Omental fat pad (tissue), 4 donors: ENCODE data around the gene SGSH. TPM values are rescaled to one million over a fixed set of nuclear protein-coding genes. Genes with fewer than 3 reads are reported as not detected.
A peak's percentile ranks its signal among the peaks of the same experiment; 100 is the strongest.

ENCODE experiments used
- ATAC-seq: fragments of 150-250 bp; one replicate; pipeline ENCODE4 v1.9.1; 2016; ENCODE audit warnings: mild to moderate bottlenecking, moderate library complexity; ENCODE audit not compliant: low FRiP score
- DNase-seq: peaks from one replicate; pipeline ENCODE4 v3.0.0-alpha.2; 2019; ENCODE audit warnings: low spot score
- total RNA-seq, 4 donors: library from RNA; depleted of rRNA; stranded (reverse); fragments of >200 nt; gene quantifications; one replicate each; pipeline ENCODE4 v1.1.0, GENCODE V29; 2016
- TF ChIP-seq, protein P1 (sequence below), 3 donors: fragments of 450-650 bp; IDR thresholded peaks; one replicate each; pipeline ENCODE4 v1.5.1; 2016 to 2017; ENCODE audit warnings: antibody characterized with exemption in 3 of 3, mild to moderate bottlenecking in 3 of 3, moderate library complexity in 2 of 3

The SGSH gene
- total RNA-seq, 4 donors from 2014 or later = 16.2 to 32.2 (median 28.0) TPM

DNA sequence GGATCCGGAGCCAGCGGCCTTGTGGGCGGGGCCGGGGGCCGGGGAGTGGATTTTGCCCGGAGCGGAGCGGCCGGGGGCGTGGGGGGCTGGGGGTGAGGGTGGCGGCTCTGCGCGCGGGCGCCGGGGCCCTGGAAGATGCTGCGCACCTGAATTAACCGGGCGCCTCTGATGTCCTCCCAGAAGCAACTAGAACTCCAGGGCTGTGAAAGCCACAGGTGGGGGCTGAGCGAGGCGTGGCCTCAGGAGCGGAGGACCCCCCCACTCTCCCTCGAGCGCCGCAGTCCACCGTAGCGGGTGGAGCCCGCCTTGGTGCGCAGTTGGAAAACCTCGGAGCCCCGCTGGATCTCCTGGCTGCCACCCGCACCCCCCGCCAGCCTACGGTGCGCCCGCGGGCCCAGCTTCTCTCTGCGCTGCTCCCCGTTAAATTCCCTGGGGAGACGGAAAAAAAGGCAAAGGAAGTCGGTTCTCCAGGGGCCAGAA, 643 bp upstream of the SGSH start:
- ATAC-seq (peak; percentile 49), DNase-seq (no peak)
- TF ChIP-seq, protein P1, sequence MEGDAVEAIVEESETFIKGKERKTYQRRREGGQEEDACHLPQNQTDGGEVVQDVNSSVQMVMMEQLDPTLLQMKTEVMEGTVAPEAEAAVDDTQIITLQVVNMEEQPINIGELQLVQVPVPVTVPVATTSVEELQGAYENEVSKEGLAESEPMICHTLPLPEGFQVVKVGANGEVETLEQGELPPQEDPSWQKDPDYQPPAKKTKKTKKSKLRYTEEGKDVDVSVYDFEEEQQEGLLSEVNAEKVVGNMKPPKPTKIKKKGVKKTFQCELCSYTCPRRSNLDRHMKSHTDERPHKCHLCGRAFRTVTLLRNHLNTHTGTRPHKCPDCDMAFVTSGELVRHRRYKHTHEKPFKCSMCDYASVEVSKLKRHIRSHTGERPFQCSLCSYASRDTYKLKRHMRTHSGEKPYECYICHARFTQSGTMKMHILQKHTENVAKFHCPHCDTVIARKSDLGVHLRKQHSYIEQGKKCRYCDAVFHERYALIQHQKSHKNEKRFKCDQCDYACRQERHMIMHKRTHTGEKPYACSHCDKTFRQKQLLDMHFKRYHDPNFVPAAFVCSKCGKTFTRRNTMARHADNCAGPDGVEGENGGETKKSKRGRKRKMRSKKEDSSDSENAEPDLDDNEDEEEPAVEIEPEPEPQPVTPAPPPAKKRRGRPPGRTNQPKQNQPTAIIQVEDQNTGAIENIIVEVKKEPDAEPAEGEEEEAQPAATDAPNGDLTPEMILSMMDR (IDR thresholded peaks at IDR 0.05) = no peak

DNA sequence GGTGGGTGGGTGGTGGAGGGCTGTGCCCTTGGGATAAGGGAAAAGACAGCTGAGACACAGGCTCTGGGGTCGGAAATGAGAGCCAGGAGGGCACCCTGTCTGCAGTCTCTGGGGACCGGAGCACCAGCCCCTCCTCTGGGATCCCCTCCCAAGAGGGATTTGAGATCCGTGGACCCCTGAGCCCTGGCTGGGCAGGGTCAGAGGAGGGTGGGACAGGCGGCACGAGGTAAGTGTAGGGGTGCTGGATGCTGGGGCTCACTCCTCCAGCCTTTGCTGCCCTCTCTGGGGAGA, 425 bp downstream of the SGSH start:
- no peak for DNase-seq
- ATAC-seq = no peak
- TF ChIP-seq, protein P1 (IDR thresholded peaks at IDR 0.05) = no peak

DNA sequence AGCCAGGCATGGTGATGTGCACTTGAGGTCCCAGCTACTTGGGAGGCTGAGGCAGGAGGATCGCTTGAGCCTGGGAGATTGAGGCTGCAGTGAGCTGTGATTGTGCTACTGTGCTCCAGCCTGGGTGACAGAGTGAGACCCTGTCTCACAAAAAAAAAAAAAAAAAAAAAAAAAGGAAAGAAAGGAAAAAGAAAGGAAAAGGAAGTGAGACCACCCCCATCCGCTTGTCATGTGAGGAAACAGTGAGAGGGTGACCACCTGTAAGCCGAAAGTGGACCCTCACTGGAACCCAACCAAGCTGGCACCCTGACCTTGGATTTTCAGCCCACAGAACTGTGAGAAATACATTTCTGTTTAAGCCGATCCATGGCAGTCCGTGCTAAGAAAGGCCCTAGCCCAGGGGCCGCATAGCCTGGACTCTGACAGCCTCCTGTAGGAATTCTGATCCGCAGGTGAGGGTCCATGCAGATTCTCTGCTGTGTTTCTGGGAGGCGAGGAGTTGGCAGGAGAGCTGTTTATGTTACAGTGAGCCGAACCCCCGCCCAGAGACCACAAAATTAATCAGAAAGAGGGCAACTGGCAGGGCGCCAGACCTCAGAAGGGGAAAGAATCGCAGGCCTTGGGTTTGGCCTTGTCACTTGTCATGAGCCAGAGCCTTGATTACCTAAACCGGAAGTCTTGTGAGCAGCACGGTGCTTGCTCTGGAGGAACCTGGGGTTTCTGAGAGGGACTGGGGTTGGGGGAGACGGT, 945 bp downstream of the SGSH start:
- ATAC-seq = peak; percentile 13
- DNase-seq = peak; percentile 89
- TF ChIP-seq, protein P1 (IDR thresholded peaks at IDR 0.05) = no peak

DNA sequence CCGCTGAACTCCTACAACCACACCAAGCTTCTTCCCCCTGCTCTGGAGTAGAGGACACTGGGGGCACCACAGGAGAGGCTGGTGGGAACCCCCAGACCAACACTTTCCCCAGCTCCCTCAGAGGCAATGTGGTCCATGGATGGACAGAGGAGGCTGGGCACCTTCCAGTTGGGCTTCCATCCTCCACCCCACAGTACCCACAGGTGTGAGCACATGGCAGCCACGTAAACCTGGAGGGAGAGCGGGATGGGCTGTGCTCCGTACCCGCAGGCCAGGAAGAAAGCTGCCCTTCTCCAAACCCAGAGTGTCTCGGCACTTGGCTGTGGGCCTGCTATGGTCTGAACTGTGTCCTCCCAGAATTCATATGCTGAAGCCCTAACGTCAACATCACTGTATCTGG, 1.7 kb downstream of the SGSH start:
- TF ChIP-seq, protein P1 (IDR thresholded peaks at IDR 0.05) = no peak
- ATAC-seq (no peak), DNase-seq (no peak)

DNA sequence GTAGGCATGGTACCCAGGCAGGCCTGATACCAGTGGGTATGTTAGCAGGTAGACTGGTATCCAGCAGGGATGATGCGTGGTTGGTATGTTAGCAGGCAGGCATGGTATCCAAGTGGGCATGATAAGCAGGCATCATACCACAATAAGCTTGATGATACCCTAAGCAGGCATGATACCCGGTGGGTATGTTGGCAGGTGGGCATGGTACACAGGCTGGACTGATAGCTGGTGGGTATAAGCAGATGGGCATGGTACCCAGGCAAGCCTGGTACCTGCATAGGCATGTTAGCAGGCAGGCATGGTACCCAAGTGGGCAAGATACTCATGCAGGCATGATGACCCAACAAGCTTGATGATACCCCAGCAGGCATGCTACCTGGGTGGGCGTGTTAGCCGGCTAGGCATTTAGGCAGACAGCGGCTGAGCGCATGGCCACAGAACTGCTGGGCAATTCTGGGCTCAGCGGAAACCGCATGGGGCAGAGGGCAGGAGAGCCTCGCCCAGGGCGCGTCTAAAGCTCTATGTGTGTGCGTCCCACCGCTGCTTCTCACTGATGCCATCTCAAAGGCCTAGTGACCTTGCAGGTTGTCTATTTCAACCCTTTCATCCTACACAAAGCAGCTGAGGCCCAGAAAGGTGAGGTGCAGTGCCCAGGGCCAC, 2.3 kb downstream of the SGSH start:
- DNase-seq (no peak), ATAC-seq (no peak)
- TF ChIP-seq, protein P1 (IDR thresholded peaks at IDR 0.05) = no peak

DNA sequence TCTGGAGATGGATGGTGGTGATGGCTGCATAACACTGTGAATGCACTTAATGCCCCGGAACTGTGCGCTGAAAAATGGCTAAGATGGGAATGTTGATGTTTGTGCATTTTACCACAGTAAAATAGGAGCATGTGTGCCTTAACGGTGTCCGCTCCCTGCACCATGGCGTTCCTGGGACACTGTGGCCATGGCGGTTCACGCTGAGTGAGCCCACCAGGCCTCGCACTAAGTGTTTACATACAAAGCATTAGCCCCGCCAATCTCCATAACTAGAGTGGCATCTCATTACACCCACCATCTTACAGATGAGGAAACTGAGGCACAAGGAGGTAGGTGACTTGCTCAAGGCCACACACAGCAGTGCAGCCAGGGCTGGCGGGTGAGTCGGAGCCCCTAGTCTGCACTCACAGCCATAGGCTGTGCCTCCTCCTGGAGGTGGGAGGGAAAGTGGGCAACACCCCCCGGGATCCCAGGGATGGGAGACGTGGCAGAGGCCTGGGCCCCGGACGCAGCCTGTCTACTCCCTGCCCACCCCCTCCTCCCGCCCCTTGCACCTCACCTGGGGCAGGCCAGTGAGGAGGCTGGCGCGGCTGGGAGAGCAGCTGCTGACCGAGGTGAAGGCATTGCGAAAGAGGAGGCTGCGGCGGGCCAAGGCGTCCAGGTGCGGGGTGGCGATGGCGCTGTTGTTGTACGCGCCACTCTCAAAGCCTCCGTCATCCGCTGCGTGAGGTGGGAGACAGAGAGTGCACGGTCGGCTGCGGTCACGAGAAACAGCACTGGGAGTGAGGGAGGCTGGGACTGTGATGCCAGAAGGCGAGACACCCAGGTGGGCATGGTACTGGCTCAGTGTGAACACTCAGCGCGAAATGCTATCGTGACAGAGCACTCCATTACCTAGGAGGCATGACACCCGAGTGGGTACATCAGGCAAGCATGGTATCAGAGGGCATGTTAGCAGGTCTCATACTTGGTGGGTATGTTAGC, 3.4 kb downstream of the SGSH start:
- no peak for DNase-seq
- TF ChIP-seq, protein P1 (IDR thresholded peaks at IDR 0.05) = no peak
- ATAC-seq = no peak
